Prostate gland (tissue), 2 donors: ENCODE measurements around the gene KLHL2. TPM values are rescaled to one million over a fixed set of nuclear protein-coding genes. Genes with fewer than 3 reads are reported as not detected.
"Not testable (repeated sequence)": the region's sequence is repeated elsewhere in the genome, so short reads cannot be mapped to it uniquely, and the experiment has no call there.

ENCODE experiments used
- DNase-seq: peaks from one replicate; pipeline ENCODE4 v3.0.0-alpha.2; 2019; ENCODE audit warnings: low spot score
- H3K27ac ChIP-seq, 2 donors: fragments of 200-600 bp; sonication (generic); 2 replicates each; pipeline ENCODE4 v1.5.1; 2017 to 2019
- H3K27me3 ChIP-seq: fragments of 200-600 bp; sonication (generic); replicated peaks from 2 replicates; pipeline ENCODE4 v1.5.1; 2019; ENCODE audit not compliant: insufficient read depth
- H3K36me3 ChIP-seq, 2 donors: fragments of 200-600 bp; sonication (generic); 1 replicate in 1 of 2; 2 replicates in 1 of 2; pipeline versions ENCODE4 v1.5.1 to v1.8.1; 2017 to 2019
- H3K4me1 ChIP-seq: fragments of 200-600 bp; sonication (generic); replicated peaks from 2 replicates; pipeline ENCODE4 v1.5.1; 2019
- H3K4me3 ChIP-seq, 2 donors: fragments of 200-600 bp; sonication (generic); 2 replicates each; pipeline ENCODE4 v1.5.1; 2017 to 2019
- H3K9me3 ChIP-seq: fragments of 200-600 bp; sonication (generic); 2 replicates; pipeline ENCODE4 v1.5.1; 2017
- POLR2A ChIP-seq: fragments of 450-650 bp; IDR thresholded peaks from one replicate; pipeline ENCODE4 v1.6.1; 2016; ENCODE audit warnings: antibody characterized with exemption, mild to moderate bottlenecking
- POLR2AphosphoS5 ChIP-seq: sonication (generic); formaldehyde crosslinking; IDR thresholded peaks from one replicate; pipeline ENCODE4 v1.6.1; 2017; ENCODE audit warnings: antibody characterized with exemption
- WGBS: methylation state at CpG from one replicate; pipeline ENCODE4 v1.1.5; 2018; 5-methylcytosine and 5-hydroxymethylcytosine counted together
- intact Hi-C: fragments of 100-400 bp; cut with DNase I; formaldehyde crosslinking; loops from one replicate; pipeline ENCODE4 v1.14.2; 2022
- total RNA-seq, 2 donors: library from RNA; depleted of rRNA; stranded (reverse); fragments of >200 nt; gene quantifications; one replicate each; pipeline ENCODE4 v1.1.0, GENCODE V29; 2016
- TF ChIP-seq, protein P1 (sequence below), 4 experiments: fragments of 200-600 bp in 2 of 4; fragments of 450-650 bp in 2 of 4; sonication (generic) in 2 of 4; IDR thresholded peaks; 1 replicate in 3 of 4; 2 replicates in 1 of 4; pipeline ENCODE4 v1.5.1; 2016 to 2019; ENCODE audit warnings: antibody characterized with exemption in 4 of 4, mild to moderate bottlenecking in 2 of 4, moderate library complexity in 2 of 4

KLHL2 gene
- total RNA-seq, 2 donors from 2014 or later, result 20.4 to 22.2 TPM

DNA sequence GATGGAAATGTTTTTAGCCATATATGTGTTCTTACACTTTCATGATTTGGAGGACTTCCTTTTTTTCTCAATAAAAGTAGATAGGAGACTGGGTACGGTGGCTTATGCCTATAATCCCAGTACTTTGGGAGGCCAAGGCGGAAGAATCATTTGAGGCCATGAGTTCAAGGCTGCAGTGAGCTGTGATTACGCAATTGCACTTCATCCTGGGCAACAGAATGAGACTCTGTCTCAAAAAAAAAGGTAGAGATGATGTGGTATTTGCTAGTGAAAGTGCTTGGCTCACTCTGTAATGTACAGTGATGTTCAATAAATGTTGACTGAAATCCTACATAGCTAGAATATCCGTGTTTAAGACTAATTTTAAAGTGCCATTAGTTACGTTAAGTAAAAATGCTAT, 27.4 kb downstream of the KLHL2 start:
- H3K9me3 ChIP-seq, result no peaks in the 10 kb centered on the region
- intact Hi-C loops, result no loop called here
- H3K36me3 ChIP-seq, result no peaks in the 10 kb centered on the region
- WGBS, result 93% methylated on average over 5 of the region's 5 CpGs
- H3K27me3 ChIP-seq, result no peaks in the 10 kb centered on the region
- H3K27ac ChIP-seq, result no peak overlapping the region
- TF ChIP-seq POLR2A (no peak), POLR2AphosphoS5 (no peak)
- TF ChIP-seq, protein P1, sequence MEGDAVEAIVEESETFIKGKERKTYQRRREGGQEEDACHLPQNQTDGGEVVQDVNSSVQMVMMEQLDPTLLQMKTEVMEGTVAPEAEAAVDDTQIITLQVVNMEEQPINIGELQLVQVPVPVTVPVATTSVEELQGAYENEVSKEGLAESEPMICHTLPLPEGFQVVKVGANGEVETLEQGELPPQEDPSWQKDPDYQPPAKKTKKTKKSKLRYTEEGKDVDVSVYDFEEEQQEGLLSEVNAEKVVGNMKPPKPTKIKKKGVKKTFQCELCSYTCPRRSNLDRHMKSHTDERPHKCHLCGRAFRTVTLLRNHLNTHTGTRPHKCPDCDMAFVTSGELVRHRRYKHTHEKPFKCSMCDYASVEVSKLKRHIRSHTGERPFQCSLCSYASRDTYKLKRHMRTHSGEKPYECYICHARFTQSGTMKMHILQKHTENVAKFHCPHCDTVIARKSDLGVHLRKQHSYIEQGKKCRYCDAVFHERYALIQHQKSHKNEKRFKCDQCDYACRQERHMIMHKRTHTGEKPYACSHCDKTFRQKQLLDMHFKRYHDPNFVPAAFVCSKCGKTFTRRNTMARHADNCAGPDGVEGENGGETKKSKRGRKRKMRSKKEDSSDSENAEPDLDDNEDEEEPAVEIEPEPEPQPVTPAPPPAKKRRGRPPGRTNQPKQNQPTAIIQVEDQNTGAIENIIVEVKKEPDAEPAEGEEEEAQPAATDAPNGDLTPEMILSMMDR (IDR thresholded peaks at IDR 0.05), result no peak
- DNase-seq, result no peak
- H3K4me3 ChIP-seq, result no peak overlapping the region
- H3K4me1 ChIP-seq, result no peaks in the 10 kb centered on the region

DNA sequence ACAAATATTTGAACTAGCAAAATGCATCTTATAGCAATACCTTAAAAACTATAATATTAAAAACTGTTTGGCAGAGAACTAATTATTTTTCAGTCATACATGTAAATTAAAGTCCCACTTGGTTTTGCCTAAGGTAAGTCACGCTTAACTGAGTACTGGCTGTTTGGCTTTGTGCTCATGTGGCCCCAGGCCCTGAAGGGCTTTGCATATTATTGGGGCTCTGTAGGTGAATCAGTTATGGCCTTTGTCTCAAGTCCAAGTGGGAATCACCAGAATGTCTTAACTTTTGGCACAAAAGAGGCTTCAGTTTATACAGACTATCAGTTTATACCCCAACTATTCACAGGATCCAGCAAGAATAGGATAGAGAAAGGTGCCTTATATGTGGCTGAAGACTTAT, 29.5 kb downstream of the KLHL2 start:
- H3K4me1 ChIP-seq, H3K27ac ChIP-seq, H3K4me3 ChIP-seq, intact Hi-C loops, DNase-seq, H3K27me3 ChIP-seq, H3K36me3 ChIP-seq, H3K9me3 ChIP-seq: not testable (repeated sequence)
- WGBS, result 100% methylated on average over 1 of the region's 1 CpG

DNA sequence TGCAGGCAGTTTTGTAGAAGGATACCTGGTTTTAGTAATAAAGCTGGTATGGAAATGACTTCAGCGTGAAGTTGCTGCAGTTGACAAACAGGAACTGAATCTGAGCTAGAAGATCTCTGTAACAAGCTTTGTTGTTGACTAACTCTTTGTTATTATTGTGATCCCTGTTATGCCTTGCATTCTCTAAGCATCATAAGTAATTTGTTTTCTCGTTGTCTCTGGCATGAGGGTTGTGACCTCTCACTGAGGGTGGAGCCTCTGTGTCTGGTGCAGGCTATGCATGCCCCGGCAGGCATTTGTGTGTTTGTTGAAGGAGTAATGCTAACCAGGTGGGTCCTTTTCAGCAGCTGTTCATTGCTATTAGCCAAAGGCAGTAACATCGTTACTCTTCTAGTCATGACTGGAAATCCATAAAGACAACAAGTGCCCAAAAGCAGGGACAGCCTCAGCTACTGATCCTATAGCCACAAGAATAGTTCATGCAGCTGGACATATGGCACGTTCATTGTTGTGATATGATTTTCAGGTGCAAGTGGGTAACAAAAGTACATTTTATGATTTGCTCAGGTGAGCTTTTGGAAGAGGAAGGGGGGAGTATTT, 30.8 kb downstream of the KLHL2 start:
- H3K27ac ChIP-seq, H3K9me3 ChIP-seq, H3K27me3 ChIP-seq, H3K36me3 ChIP-seq, H3K4me1 ChIP-seq, intact Hi-C loops, H3K4me3 ChIP-seq, DNase-seq: not testable (repeated sequence)
- WGBS, result 47% methylated on average over 4 of the region's 5 CpGs

DNA sequence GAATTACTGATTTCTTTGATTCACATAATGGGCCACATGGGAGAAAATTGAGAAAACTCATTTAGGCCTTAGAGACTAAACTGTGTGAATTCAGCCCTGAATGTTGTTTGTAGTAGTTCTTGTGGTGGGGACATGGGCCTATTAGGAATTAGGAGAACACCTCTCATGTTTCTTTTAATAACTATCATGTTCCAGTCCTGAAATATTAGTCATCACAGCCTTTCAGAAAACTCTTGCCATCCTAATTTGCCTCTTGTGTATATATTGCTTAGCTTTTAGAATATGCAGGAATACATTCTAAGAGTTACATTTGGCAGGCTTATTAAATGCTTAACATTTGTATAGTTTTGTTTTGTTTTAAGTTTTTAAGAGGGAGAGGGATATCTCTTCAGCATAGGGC, 33.4 kb downstream of the KLHL2 start:
- H3K9me3 ChIP-seq, H3K4me3 ChIP-seq, H3K36me3 ChIP-seq, H3K4me1 ChIP-seq, H3K27ac ChIP-seq, DNase-seq, H3K27me3 ChIP-seq, intact Hi-C loops: not testable (repeated sequence)

DNA sequence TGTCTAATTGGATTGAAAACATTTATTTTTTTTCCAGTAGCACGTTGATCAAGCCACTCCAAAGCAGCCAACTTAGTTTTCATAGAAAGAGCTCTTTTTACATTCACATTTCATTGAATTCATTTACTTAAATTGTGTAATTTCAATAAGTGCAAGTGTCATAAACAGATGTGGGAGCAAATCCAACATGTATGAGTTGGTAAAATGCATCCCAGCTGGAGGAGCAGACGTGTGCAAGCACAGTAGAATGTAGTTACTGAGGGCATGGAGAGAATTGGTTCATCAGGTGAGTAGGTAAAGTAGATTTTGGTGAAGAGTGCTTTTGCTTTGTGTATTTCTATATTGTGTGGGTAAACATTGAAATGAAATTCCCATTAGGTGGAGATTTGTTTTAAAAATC, 36.8 kb downstream of the KLHL2 start:
- H3K4me1 ChIP-seq, H3K9me3 ChIP-seq, intact Hi-C loops, H3K4me3 ChIP-seq, H3K27me3 ChIP-seq, H3K36me3 ChIP-seq, DNase-seq, H3K27ac ChIP-seq: not testable (repeated sequence)
- 78% methylated on average over 2 of the region's 2 CpGs for WGBS

DNA sequence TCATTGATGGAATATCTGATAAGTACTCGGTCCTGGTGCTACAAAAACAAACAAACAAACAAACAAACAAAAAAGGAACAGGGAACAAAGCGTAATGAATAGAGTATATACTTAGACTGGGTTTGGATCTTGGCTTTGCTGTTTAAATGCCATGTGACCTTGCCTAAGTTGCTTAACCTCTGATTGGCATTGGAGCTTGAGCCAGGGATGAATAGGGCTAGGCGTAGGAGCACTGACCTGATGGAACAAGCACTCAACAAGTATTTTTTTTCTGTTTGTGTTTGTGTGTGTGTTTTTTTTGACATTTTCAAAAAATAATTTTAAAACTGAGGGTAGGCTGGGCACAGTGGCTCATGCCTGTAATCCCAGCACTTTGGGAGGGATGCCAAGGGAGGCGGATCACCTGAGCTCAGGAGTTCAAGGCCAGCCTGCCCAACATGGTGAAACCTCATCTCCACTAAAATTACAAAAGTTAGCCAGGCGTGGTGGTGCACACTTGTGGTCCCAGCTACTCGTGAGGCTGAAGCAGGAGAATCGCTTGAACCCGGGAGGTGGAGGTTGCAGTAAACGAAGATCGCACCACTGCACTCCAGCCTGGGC, 37.3 kb downstream of the KLHL2 start:
- WGBS, result 91% methylated on average over 10 of the region's 10 CpGs
- H3K27ac ChIP-seq, intact Hi-C loops, DNase-seq, H3K4me1 ChIP-seq, H3K9me3 ChIP-seq, H3K4me3 ChIP-seq, H3K36me3 ChIP-seq, H3K27me3 ChIP-seq: not testable (repeated sequence)

DNA sequence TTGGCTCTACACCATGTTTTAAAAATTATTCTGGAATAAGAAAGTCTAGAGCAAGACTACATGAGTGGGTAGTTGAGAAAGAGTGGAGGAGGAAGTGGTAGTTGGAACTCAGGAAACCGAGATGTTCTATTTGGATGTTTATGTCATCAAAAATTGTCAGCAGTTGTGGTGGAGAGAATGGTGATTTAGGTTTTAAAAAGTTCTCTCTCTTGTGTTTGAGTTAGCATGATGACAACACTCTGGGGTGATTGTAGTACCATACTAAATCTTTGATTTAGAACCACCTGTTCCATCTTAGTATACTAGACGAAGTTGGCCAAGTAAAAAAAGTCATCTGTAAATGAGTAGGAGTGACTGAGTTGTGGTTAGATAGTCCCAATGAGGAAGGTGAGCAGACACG, 40.7 kb downstream of the KLHL2 start:
- H3K27me3 ChIP-seq, result no peaks in the 10 kb centered on the region
- no peaks in the 10 kb centered on the region for H3K36me3 ChIP-seq
- TF ChIP-seq POLR2AphosphoS5 (no peak), POLR2A (no peak)
- TF ChIP-seq, protein P1 (IDR thresholded peaks at IDR 0.05), result no peak
- no peak overlapping the region for H3K27ac ChIP-seq
- intact Hi-C loops, result no loop called here
- 82% methylated on average over 3 of the region's 3 CpGs for WGBS
- no peak for DNase-seq
- H3K4me1 ChIP-seq, result no peaks in the 10 kb centered on the region
- H3K9me3 ChIP-seq, result no peaks in the 10 kb centered on the region
- H3K4me3 ChIP-seq, result no peak overlapping the region

DNA sequence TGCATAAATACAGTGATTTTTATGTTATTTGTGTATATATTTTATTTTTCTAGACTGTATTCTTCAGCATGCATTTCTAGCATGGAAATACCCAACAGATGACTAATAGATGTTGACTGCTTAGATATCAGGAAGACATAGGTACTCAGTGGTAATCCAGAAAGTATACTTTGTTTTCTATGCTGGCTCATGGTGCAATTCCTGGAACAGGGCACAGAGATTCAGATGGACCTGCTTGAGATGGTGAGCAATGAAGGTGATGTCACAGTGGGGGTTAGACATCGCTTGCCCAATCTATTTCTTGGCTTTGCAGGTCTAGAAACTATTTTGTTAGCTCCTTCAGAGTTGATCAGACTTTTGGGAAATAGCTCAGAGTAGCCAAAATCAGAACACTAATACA, 41.5 kb downstream of the KLHL2 start:
- 94% methylated on average over 1 of the region's 1 CpG for WGBS
- DNase-seq, H3K4me3 ChIP-seq, H3K36me3 ChIP-seq, H3K9me3 ChIP-seq, H3K4me1 ChIP-seq, H3K27me3 ChIP-seq, H3K27ac ChIP-seq, intact Hi-C loops: not testable (repeated sequence)

DNA sequence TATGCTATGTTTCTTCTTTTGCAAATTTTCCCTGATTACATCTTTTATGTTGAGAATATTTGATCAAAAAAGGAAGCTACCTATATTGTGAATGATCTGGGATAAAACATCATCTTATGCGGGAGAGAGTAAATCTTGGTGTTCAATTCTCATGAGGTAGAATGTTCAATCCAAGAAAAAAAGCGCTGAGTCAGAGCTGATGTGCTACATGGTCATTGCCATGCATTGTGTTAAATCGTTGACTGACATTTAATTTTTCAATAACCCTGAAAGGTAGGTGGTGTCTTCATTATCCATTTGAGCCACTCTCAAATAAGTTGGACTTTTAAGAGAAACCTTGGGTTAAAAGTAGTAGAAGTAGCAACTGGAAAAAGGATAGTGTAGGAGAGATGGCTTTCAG, 47.4 kb downstream of the KLHL2 start:
- H3K27ac ChIP-seq, intact Hi-C loops: not testable (repeated sequence)
- WGBS, result 94% methylated on average over 3 of the region's 3 CpGs

DNA sequence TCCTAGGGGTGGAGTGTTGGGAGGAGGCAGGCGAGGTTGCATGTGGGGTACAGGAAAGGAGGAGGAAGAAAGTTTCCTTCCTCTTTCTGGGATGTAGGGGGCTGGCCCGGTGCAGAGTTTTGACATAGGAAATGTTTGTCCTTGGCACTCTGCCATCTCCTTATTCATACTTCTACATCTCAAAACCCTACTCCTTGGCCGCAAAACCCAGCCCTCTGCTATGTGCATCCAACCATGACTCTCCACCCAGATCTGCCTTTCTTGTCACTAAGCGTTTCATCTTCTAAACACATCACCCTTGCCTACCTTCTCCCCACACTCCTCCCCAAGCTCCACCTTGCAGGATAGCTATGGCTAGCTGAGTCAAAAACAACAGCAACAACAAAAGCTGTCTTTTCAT, 48.1 kb downstream of the KLHL2 start:
- H3K9me3 ChIP-seq, intact Hi-C loops, H3K27me3 ChIP-seq, DNase-seq, H3K4me1 ChIP-seq, H3K36me3 ChIP-seq, H3K27ac ChIP-seq, H3K4me3 ChIP-seq: not testable (repeated sequence)
- 49% methylated on average over 4 of the region's 4 CpGs for WGBS

More for the DNA sequence above, 47.4 kb downstream of the KLHL2 start:
- not testable (repeated sequence) for DNase-seq, H3K9me3 ChIP-seq, H3K36me3 ChIP-seq, H3K27me3 ChIP-seq, H3K4me3 ChIP-seq, H3K4me1 ChIP-seq
